GM18519 (cell line): ENCODE results near the gene SNX27.
"Not testable (repeated sequence)": the region's sequence is repeated elsewhere in the genome, so short reads cannot be mapped to it uniquely, and the experiment has no call there.

Experiments used
- ATAC-seq: cut with Tn5 transposase; IDR thresholded peaks from one replicate; pipeline ENCODE4 v1.9.1; 2021; ENCODE audit warnings: mild to moderate bottlenecking, moderate library complexity; ENCODE audit not compliant: unreplicated experiment, low FRiP score

The SNX27 gene

DNA sequence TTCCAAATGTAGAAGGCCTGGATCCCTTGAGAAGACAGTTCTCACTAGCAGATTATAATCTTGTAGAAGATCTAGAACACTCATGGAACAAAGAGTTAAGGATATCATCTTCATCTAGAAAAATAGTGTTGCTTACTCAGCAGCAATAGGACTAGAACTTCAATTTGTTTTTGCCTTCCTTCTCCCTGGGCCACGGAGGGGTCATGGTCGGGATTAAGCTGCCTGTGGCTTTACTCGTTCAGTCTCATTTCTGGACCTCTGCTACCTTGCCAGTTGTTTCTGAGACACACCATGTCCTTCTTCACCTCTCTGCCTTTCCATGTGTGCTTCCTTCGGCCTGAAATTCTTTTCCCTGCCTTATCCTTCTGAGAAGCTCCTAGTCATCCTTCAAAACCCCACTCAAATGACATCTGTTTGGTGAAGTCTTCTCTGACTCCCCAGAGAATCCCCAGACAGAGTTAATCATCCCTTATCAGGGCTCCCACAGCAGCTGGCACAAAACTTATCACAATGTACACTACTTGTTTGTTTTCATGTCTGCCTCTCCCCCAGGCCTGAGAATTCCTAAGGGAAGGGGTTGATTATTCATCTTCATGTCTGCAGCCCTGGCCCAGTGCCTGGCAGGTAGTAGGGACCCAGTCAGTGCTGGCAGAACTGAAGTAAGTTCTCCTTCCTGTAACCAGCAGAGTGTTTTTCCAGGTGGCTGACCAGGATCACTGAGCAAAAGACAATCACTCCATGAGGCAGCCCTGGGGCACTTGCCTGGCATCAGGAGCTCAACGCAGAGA lies 15.5 kb upstream of the SNX27 start:
- ATAC-seq = no peak

DNA sequence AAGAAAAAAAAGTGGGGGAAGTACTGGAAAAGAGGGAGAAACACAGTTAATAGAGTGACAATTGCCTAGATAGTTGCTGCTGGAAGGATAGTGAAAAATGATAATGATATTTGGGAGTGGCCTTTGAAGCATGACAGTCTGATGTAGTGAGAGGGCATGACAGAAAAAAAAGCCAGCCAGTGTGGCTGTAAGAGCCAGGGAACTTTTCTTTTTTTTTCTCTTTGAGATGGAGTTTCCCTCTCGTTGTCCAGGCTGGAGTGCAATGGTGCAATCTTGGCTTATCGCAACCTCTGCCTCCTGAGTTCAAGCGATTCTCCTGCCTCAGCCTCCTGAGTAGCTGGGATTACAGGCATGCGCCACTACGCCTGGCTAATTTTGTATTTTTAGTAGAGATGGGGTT lies 9.3 kb upstream of the SNX27 start:
- ATAC-seq = not testable (repeated sequence)

DNA sequence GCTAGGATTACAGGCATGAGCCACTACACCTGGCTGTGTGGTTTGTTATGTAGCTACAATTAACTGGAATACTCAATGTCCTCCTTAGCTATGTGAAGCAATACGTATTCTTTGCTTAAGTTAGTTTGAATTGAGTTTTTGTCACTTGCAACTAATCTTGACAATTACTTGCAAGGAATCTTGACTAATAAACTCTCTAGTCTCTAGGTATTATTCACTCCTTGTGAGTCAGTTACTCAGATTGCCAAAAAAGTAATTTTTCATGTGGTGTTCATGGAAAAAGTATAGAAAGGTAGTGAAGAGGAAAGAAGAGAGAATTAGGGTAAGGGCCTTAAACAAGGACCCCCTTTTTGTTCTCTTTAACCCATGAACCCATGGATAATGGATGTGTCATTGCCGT lies 7.6 kb upstream of the SNX27 start:
- ATAC-seq = no peak

DNA sequence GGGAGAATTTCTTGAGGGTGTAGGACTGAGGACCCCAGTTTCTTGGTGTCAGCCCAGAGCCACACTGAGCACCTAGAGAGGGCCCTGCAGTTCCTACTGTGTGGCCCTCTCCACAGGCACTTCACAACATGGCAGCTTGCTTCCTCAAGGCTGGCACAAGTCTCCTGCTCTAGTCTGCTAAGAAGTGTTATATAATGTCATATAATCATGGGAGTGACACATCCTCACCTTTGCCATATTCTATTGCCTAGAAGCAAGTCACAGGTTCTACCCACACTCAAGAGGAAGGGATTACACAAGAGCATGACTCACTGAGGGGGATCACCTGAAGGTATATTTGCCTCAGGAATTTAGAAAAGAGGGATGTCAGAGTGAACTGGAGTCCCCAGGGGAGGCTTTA lies 5.5 kb upstream of the SNX27 start:
- no peak for ATAC-seq

- no peak for ATAC-seq
Observed at GRCh38 chr1:151606857-151607256, 5.0 kb upstream of the SNX27 start.

DNA sequence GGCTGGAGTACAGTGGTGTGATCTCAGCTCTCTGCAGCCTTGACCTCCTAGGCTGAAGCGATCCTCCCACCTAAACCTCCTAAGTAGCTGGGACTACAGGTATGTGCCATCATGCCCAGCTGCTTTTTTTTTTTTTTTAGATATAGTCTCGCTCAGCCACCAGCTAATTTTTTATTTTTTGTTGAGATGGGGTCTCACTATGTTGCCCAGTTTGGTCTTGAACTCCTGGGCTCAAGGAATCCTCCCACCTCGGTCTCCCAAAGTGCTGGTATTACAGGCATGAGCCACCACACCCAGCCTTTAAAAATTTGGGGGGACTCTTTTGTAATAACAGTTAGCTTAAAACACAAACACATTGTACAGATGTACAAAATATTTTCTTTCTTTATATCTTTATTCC lies 1.7 kb upstream of the SNX27 start:
- no peak for ATAC-seq

GRCh38 chr1:151611288-151611790 lies 511 bp upstream of the SNX27 start:
- ATAC-seq = no peak

DNA sequence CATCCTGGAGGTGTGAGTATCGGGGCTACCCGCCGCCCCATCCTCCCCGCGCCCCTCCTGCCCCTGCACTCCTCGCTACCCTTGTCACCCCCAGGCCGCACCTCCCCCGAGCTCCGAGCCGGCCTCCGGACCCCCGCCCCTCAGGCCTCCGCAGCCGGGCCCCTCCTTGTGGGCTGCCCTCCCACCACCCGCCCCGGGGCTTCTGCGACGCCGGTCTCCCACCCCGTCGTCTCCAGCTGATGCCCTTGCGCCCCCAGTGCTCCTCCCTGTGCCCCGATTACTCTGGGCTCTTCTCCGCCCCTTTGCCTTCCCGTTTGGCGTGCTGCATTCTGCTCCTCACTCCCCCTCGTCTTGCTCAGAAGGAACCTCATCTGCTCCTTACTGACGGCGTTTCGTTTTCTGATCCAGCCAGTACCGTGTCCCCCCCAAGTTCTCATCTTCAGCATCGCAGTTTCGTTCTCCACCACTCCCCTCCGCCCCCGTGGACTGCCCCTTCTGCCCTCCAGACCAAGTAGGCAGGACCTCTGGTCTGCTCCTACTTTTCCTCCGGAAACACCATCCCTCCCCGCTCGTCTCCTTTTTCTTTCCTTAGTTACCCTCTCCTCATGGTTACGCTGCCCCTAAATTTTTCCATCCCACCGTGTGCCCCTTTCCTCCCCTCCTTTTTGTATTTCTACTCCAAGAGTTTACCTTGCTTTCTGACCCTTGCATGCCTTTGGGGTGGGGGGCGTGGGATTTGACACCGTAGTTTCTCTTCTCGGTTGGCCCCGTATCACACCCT lies 841 bp downstream of the SNX27 start:
- no peak for ATAC-seq

GRCh38 chr1:151613282-151613780 lies 1.5 kb downstream of the SNX27 start:
- ATAC-seq = no peak

- no peak for ATAC-seq
Observed at GRCh38 chr1:151615711-151616504, 4.1 kb downstream of the SNX27 start.

GRCh38 chr1:151616505-151616849 lies 4.6 kb downstream of the SNX27 start:
- no peak for ATAC-seq

GRCh38 chr1:151618003-151618402 lies 6.2 kb downstream of the SNX27 start:
- ATAC-seq = no peak

GRCh38 chr1:151618470-151618869 lies 6.6 kb downstream of the SNX27 start:
- no peak for ATAC-seq

GRCh38 chr1:151618996-151619395 lies 7.1 kb downstream of the SNX27 start:
- ATAC-seq = not testable (repeated sequence)

DNA sequence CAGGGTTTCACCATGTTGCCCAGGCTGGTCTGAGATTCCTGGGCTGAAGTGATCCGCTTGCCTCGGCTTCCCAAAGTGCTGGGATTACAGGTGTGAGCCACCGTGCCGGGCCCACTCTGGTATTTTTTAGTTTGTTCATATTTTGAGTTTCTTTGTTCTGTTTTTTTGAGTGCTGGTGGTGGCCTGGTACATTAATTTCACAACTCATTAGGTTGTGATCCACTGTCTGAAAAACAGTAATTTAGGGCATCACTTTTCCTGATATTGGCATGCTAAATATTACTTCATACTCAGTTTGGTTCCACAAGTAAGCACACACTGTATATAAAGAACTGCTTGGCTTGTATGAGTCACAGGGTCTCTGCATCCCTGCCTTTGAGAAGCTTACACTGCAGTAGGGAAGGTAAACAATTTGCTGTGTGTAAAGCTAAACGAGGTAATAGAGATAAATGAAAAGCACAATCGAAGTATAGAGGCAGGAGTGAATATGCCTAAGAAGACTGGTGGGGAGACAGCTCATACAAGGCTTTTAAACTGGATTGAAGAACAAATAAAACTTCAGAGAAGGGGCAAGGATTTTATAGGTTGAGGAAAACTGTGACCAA lies 7.7 kb downstream of the SNX27 start:
- ATAC-seq = no peak

GRCh38 chr1:151620286-151620685 lies 8.4 kb downstream of the SNX27 start:
- no peak for ATAC-seq

DNA sequence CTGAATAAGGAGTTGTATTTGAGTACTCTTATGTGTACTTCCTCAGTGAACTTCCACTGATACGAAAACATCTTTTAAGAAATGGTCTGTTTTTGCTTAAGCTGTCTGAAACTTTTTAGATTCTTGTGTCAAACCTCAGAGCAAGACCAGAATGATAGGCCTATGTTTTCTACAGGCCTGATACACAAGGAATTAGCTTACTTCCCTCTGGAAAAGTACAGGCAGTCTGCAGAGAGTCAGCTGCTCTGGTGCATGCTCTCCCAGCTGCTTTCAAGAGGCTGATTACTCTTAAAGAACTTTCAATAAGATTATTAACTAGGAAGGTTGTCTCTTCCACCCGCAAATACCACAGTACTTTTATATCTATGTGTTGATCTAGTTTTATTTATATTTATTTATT lies 9.5 kb downstream of the SNX27 start:
- ATAC-seq = no peak

GRCh38 chr1:151624783-151625182 lies 12.9 kb downstream of the SNX27 start:
- ATAC-seq = no peak

- ATAC-seq = no peak
Observed at GRCh38 chr1:151626740-151627334, 15.0 kb downstream of the SNX27 start.

- ATAC-seq = no peak
Observed at GRCh38 chr1:151629278-151629677, 17.4 kb downstream of the SNX27 start.
